ENCODE data around the gene SLC25A21. TPM values are rescaled to one million over a fixed set of nuclear protein-coding genes. Genes with fewer than 3 reads are reported as not detected.
"Not testable (repeated sequence)": the region's sequence is repeated elsewhere in the genome, so short reads cannot be mapped to it uniquely, and the experiment has no call there.

Gene SLC25A21
- total RNA-seq, 4 donors from 2014 or later, result 2.0 TPM; not detected in 3

DNA sequence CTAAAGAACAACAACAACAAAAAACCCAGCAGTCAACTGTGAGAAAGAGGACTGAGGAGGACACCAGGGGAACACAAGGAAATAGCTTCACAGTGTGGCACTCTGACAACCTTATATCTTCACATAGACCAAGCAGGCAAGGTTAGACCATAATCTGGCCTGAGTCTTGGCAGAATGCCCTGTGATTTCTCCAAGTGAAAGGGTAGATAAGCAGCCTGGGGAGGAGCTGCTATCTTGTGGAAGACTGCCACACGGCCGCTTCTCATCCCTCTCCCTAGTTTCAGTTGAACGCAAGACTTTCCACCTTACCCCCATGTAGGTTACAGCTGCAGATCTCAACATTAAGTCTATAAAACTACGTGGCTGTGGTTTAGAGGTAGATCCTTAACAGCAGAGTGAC is 3.7 kb downstream of the SLC25A21 start:
- H3K4me3 ChIP-seq, result no peak overlapping the region
- peaks cover 15% of the 10 kb centered on the region for H3K4me1 ChIP-seq
- H3K27me3 ChIP-seq, result no peaks in the 10 kb centered on the region
- H3K27ac ChIP-seq, result no peak overlapping the region
- H3K9me3 ChIP-seq, result no peaks in the 10 kb centered on the region
- WGBS, result 82% methylated on average over 4 of the region's 4 CpGs
- H3K36me3 ChIP-seq, result no peaks in the 10 kb centered on the region
- TF ChIP-seq EP300 (IDR thresholded peaks at IDR 0.05) (no peak), POLR2A (IDR thresholded peaks at IDR 0.05) (no peak), CTCF (IDR thresholded peaks at IDR 0.05) (no peak), POLR2AphosphoS5 (IDR thresholded peaks at IDR 0.05) (no peak)
- DNase-seq (ENCODE audit: low spot score in 2 of 2), result no peak

- H3K4me3 ChIP-seq, result no peak overlapping the region
- no peaks in the 10 kb centered on the region for H3K36me3 ChIP-seq
- H3K27me3 ChIP-seq, result no peaks in the 10 kb centered on the region
- DNase-seq (ENCODE audit: low spot score in 2 of 2), result no peak
- H3K4me1 ChIP-seq, result peaks cover 4% of the 10 kb centered on the region
- WGBS, result 80% methylated on average over 10 of the region's 10 CpGs
- no peaks in the 10 kb centered on the region for H3K9me3 ChIP-seq
- H3K27ac ChIP-seq, result no peak overlapping the region
- TF ChIP-seq POLR2AphosphoS5 (IDR thresholded peaks at IDR 0.05) (no peak), EP300 (IDR thresholded peaks at IDR 0.05) (no peak), POLR2A (IDR thresholded peaks at IDR 0.05) (no peak), CTCF (IDR thresholded peaks at IDR 0.05) (no peak)
Observed at GRCh38 chr14:37167151-37168047, 5.0 kb downstream of the SLC25A21 start.

GRCh38 chr14:37165794-37166193 is 6.6 kb downstream of the SLC25A21 start:
- 91% methylated on average over 3 of the region's 3 CpGs for WGBS

GRCh38 chr14:37162307-37162706 is 10.1 kb downstream of the SLC25A21 start:
- not testable (repeated sequence) for H3K36me3 ChIP-seq; H3K27ac ChIP-seq; DNase-seq (ENCODE audit: low spot score in 2 of 2); H3K4me1 ChIP-seq; H3K27me3 ChIP-seq; H3K4me3 ChIP-seq; H3K9me3 ChIP-seq
- WGBS, result 86% methylated on average over 2 of the region's 2 CpGs

More at GRCh38 chr14:37165794-37166193, 6.6 kb downstream of the SLC25A21 start:
- TF ChIP-seq POLR2AphosphoS5 (IDR thresholded peaks at IDR 0.05), result no peak
- no peak for TF ChIP-seq CTCF (IDR thresholded peaks at IDR 0.05)
- no peak for TF ChIP-seq EP300 (IDR thresholded peaks at IDR 0.05)
- no peak for TF ChIP-seq POLR2A (IDR thresholded peaks at IDR 0.05)
- no peaks in the 10 kb centered on the region for H3K4me1 ChIP-seq
- no peaks in the 10 kb centered on the region for H3K36me3 ChIP-seq
- DNase-seq (ENCODE audit: low spot score in 2 of 2), result no peak
- H3K4me3 ChIP-seq, result no peak overlapping the region
- H3K27ac ChIP-seq, result no peak overlapping the region
- H3K27me3 ChIP-seq, result no peaks in the 10 kb centered on the region
- no peaks in the 10 kb centered on the region for H3K9me3 ChIP-seq

- H3K4me1 ChIP-seq, result no peaks in the 10 kb centered on the region
- WGBS, result 98% methylated on average over 2 of the region's 2 CpGs
- no peak for TF ChIP-seq POLR2A (IDR thresholded peaks at IDR 0.05)
- TF ChIP-seq POLR2AphosphoS5 (IDR thresholded peaks at IDR 0.05), result no peak
- no peak for TF ChIP-seq EP300 (IDR thresholded peaks at IDR 0.05)
- TF ChIP-seq CTCF (IDR thresholded peaks at IDR 0.05), result no peak
- no peak overlapping the region for H3K4me3 ChIP-seq
- H3K9me3 ChIP-seq, result peaks cover 6% of the 10 kb centered on the region
- no peak for DNase-seq (ENCODE audit: low spot score in 2 of 2)
- no peak overlapping the region for H3K27ac ChIP-seq
- no peaks in the 10 kb centered on the region for H3K27me3 ChIP-seq
- no peaks in the 10 kb centered on the region for H3K36me3 ChIP-seq
Observed at GRCh38 chr14:37157987-37158386, 14.4 kb downstream of the SLC25A21 start.

Data from suprapubic skin (tissue), 4 donors.